Measurements from ENCODE around the gene METRN.

The METRN gene

GRCh38 chr16:723695-724094 is 8.8 kb downstream of the METRN start:
- DNase-seq (ENCODE audit: low read depth, low spot score), result no peak

DNA sequence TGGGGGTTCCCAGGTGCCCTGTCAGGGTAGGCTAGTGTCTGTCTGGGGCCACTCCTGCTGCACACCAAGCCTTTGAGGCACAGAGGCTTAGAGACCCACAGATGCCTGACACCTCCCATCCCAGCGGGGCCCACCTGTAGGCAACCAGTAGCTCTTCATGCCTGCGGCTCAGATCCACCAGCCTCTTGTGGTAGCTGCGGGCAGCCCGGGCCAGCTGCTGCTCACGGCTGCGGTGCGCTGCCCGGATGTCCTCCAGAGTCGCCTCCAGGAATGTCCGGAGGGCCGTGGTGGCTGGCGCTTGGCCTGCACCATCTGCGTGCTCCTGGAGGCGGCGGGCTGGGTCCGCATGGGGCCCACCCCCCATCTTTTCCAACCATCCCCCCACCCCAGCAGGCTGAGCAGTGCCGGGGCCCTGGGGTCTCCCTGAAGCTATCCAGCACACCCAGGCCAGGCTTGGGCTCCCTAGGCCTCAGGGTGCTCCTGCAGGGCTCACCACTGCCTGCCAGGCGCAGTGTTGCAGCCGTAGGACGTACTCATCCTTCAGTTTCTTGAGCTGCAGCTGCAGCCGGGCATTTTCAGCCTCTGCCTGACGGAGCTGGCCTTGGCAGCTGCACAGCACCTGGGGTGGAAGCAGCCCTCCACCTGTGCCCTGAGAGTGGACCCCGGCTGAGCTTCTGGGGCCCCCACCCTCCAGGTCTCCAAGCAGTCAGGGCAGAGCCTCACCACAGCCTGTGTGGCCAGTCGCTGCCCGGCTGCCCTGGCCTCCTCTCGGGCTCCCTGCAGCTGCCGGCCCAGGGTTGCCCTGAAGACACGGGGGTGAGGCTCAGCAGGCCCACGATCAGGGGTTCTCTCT is 9.5 kb downstream of the METRN start:
- DNase-seq (ENCODE audit: low read depth, low spot score), result no peak

DNA sequence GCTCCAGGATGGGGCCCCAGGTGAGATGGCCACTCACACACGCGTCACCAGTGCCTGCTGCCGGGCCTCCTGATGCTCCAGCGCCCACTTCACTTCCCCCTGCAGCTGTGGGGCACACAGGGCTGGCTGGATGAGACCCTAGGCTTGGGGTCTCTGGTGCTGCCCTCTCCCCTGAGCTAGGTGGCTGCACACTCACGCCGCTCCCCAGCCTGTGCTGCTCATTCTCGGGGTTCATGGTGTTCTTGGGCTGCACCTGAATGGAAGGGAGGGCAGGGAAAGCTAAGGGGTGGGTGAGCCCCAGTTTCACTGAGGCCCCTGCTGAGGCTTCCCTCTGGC is 10.1 kb downstream of the METRN start:
- DNase-seq (ENCODE audit: low read depth, low spot score), result no peak

GRCh38 chr16:725463-726187 is 10.7 kb downstream of the METRN start:
- DNase-seq (ENCODE audit: low read depth, low spot score), result no peak

DNA sequence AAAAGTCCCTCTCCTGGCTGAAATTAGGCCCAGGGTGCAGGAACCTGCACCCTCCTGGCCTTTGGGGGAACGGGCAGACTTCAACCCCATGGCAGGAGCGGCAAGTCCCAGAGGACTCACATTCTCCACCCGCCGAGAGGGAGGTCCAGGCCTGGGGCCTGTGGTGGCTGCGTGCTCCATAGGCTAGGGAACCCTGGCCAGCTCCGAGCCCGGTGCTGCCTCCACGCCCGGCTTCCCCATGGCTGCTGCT is 11.2 kb downstream of the METRN start:
- no peak for DNase-seq (ENCODE audit: low read depth, low spot score)

DNA sequence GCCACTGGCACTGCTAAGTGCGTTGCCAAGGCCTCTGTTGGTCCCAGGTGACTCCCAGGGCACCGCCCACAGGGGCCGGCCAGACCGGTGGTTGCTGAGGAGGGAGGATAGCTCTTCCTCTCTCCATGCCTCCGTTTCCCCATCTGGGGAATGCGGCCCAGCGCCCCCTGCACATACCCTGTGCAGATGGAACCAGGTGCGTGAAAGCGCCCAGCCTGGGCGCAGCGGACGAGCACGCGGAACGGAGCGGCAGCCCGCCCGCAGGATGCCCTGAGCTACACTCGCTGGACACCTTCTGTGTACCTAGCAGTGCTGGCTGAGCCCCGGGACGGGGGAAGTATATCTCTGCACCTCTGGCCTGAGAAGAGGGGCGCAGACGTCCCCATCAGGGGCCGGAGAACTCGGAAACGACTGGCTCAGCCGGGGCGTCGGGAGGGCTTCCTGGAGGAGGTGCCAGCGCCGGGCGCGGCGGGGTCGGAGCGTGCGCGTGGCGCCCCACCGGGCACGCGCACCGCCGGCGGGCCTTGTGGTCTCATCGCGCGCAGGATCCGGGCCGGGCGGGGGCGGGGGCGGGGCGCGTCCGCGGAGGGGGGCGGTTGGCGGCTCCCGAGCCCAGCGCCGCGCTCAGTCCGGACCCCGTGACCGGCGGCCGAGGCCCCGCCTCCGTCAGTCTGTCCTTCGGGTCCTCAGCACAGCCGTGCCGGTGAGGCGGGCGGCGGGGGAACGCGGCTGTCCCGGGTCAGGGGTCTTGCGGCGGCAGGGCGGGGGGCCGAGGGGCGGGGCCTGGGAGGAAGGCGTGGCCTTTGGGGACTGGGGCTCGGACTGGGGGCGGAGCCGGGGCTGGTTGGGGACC is 11.7 kb downstream of the METRN start, which contains the start of the genes CCDC78 and HAGHL:
CCDC78 (minus strand) TSS at position 6 of the 853 bp plus-strand sequence. CDS start 76 bp downstream, outside the sequence.
HAGHL (plus strand) TSS at position 669 of the 853 bp plus-strand sequence. CDS start 404 bp downstream, outside the sequence.
- no peak for DNase-seq (ENCODE audit: low read depth, low spot score)

DNA sequence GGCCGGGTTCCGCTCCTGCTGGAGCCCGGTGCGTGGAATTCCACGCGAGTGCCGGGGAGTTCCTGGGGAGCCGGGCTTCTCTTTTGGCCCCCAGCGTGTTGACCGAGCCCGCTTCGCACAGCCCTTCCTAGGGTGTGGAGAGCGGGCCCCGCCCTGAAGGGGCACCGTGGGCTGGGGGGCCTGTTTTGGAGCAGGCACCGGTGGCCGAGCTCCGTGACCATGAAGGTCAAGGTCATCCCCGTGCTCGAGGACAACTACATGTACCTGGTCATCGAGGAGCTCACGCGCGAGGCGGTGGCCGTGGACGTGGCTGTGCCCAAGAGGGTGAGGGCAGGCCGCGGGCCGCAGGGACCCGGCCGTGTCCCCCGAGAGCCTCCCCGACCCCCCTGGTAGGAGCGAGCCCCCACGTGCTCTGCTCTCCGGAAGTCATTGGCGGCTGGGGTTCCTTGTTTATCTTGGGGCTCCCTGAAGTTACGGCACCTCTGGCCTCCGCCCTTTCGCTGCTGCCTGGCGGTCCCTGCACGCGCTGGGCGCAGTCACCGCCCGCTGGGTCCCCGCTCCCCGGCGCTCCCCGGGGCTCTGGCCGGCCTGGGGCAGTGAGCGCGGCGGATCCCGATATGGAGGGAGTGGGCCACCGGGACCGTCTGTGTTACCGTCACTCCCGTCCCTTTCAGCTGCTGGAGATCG is 12.5 kb downstream of the METRN start:
- DNase-seq (ENCODE audit: low read depth, low spot score), result no peak

- no peak for DNase-seq (ENCODE audit: low read depth, low spot score)
These were observed 13.4 kb downstream of the METRN start for GRCh38 chr16:728131-728889.

GRCh38 chr16:728890-729744 is 14.2 kb downstream of the METRN start:
- no peak for DNase-seq (ENCODE audit: low read depth, low spot score)

- DNase-seq (ENCODE audit: low read depth, low spot score), result no peak
These were observed 15.1 kb downstream of the METRN start for GRCh38 chr16:729768-730665.

DNA sequence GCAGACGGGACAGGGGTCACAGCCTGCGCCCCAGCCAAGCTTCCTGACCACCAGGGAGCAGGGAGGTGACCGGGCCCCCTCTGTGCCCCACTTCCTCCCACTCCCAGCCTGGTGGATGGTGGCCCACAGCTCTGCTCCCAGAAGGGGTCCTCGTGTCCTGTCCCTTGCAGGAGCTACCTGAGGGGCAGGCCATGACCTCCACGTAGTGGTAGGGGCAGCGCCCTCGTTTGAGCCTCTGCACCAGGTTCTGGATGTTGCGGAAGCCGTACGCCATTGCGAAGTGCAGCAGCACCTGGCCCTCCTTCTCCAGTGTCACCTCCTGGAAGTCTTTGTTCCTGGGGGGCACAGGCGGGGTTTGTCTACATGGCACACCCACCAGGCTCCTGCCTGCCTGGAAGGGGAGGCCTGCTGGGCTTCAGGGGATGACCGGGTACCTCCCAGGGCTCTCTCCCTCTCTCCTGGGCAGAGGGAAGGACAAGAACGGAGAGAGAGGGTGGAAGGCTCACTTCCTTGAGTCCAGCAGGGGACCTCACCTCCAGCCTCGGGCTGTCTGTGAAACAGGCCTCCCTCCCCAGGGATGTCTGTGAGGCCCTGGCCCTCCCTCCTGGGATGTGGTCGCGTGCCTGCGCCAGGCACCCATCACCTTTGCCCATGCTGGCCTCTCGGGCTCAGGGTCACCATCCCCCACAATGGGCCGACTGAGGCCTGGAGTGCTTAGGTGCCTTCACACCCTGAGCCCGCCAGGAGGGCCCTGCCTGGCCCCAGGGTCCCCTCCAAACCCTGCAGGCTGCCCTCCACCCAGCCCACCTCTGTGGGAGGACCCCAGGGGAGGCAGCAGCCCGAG is 16.0 kb downstream of the METRN start:
- no peak for DNase-seq (ENCODE audit: low read depth, low spot score)

DNA sequence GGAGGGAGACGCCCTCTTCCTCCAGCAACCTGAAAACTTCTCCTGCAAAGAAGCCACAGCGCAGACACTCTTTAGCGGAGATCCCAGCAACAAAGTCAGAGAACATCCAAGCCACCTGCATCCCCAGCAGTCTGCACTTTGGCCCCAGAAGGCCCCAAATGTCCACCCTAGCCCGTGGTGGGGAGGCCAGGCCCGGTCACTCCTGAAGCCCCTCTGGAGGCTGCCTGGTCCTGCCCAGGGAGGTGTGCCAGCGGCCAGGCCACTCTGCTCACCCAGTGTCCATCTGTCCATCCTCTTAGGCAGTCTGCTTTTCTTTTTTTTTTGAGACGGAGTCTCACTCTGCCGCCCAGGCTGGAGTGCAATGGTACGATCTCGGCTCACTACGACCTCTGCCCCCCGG is 17.4 kb downstream of the METRN start:
- no peak for DNase-seq (ENCODE audit: low read depth, low spot score)

DNA sequence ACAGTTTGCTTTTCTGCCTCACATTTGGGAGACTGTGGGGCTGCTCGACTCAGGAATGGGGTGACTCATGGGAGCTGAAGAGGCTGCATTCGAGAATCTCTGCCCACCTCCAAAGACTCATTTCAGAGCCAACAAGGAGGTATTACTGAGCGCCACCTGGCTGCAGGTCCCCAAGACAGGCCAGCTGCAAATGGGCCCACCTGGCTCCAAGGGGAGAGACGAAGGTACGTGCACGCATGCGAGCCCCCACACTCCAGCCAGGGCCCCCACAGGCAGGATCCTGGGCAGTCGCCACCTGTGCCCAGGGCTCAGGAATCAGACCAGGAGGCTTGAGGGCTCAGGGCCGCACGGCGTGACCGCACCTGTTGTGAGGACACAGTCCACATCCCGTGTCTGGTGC is 18.0 kb downstream of the METRN start:
- DNase-seq (ENCODE audit: low read depth, low spot score), result no peak

DNA sequence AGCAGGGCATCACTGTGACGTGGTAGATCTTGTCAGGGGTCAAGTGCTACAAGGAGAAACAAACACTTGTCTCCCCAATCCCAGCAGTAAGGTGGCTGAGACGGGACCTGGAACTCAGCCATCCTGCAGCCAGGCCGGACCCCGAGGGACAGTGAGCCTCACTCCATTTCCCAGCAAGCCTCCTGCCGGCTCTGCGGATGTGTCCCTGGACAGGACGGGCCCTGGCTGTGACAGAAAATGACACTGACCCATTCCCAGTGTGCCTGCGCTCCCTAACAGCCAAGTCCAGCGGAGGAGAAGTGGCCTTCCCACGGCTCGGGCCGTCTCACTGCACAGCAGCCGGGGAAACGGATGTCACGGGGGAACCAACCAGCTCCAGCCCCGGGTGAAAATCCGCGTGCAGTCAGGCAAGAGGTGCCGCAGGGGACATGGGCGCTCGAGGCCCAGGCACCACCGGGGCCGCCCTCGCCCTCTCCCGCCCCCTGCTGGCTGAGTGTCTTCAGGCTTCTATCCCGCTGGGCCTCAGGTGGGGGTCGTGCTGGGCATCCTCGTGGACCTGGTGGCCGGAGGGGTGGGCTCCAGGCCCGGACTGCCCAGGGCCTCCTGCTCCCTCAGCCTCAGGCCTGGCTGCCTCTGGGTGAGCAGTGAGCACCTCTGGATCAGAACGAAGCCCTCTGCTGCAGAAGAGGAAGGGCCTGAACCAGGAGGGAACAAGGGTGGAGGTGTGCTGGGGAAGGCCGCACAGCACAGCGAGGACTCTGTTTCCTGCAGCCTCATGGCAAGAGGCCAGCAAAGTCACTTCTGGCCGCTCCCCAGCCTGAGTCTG is 18.7 kb downstream of the METRN start:
- DNase-seq (ENCODE audit: low read depth, low spot score), result no peak

GRCh38 chr16:734208-734980 is 19.5 kb downstream of the METRN start:
- no peak for DNase-seq (ENCODE audit: low read depth, low spot score)

Measured in smooth muscle cell of the brain vasculature (primary cell).